CD4-positive, alpha-beta T cell (primary cell): ENCODE results near the gene LEPROT. TPM values are rescaled to one million over a fixed set of nuclear protein-coding genes. Genes with fewer than 3 reads are reported as not detected.
"Not testable (repeated sequence)": the region's sequence is repeated elsewhere in the genome, so short reads cannot be mapped to it uniquely, and the experiment has no call there.

Experiments used
- ATAC-seq: fragments of 200-7000 bp; cut with Tn5 transposase; one replicate; pipeline ENCODE4 v1.10.0; 2022; ENCODE audit warnings: mild to moderate bottlenecking; ENCODE audit not compliant: poor library complexity
- CTCF ChIA-PET: fragments of 350-600 bp; sonication (Branson Sonifier 250); formaldehyde crosslinking; loops from one replicate; lab custom pipeline; 2021; ENCODE audit warnings: antibody characterized with exemption, inconsistent platforms; lab: Charles Lee
- POLR2A ChIA-PET: fragments of 350-600 bp; sonication (Branson Sonifier 250); formaldehyde crosslinking; loops from one replicate; lab custom pipeline; 2021; ENCODE audit warnings: antibody characterized with exemption, inconsistent platforms; lab: Charles Lee
- DNase-seq, 14 experiments: peaks; one replicate each; pipeline ENCODE4 v3.0.0-alpha.2; 2013 to 2020; ENCODE audit warnings: mixed read lengths in 2 of 14
- H3K27ac ChIP-seq, 2 donors: one replicate each; pipeline versions ENCODE4 v1.5.1 to v1.7.0; 2013; ENCODE audit warnings: low read length in 2 of 2, low read depth in 1 of 2, mild to moderate bottlenecking in 1 of 2
- H3K27me3 ChIP-seq, 2 experiments: 1 replicate in 1 of 2; 2 replicates in 1 of 2; pipeline versions ENCODE4 v1.6.1 to v1.7.0; 2013; ENCODE audit warnings: low read length in 2 of 2, control low read depth in 1 of 2, mild to moderate bottlenecking in 1 of 2, moderate library complexity in 1 of 2; ENCODE audit not compliant: insufficient read depth in 2 of 2, control insufficient read depth in 1 of 2
- H3K36me3 ChIP-seq: one replicate; pipeline ENCODE4 v1.6.1; 2013; ENCODE audit warnings: low read length, control low read depth; ENCODE audit not compliant: insufficient read depth
- H3K4me1 ChIP-seq: one replicate; pipeline ENCODE4 v1.6.1; 2013; ENCODE audit warnings: low read length, control low read depth; ENCODE audit not compliant: insufficient read depth
- H3K4me3 ChIP-seq: one replicate; pipeline ENCODE4 v1.5.1; 2013; ENCODE audit warnings: mild to moderate bottlenecking, low read length, moderate library complexity
- H3K9me3 ChIP-seq, 2 experiments: 1 replicate in 1 of 2; 2 replicates in 1 of 2; pipeline versions ENCODE4 v1.6.1 to v1.7.0; 2013; ENCODE audit warnings: low read length in 2 of 2, mild to moderate bottlenecking in 2 of 2, control low read depth in 1 of 2, moderate library complexity in 1 of 2; ENCODE audit not compliant: control insufficient read depth in 1 of 2, insufficient read depth in 1 of 2
- H3K27ac Mint-ChIP-seq: one replicate; pipeline ENCODE4 v1.8.0; 2020; ENCODE audit warnings: mixed read lengths
- H3K27me3 Mint-ChIP-seq: one replicate; pipeline ENCODE4 v1.8.0; 2021; ENCODE audit warnings: mixed read lengths
- H3K36me3 Mint-ChIP-seq: one replicate; pipeline ENCODE4 v1.8.0; 2021; ENCODE audit warnings: low read depth, mixed read lengths
- H3K4me1 Mint-ChIP-seq: one replicate; pipeline ENCODE4 v1.8.0; 2021; ENCODE audit warnings: low read depth, mixed read lengths
- H3K4me3 Mint-ChIP-seq: one replicate; pipeline ENCODE4 v1.8.0; 2020; ENCODE audit warnings: mild to moderate bottlenecking, mixed read lengths
- H3K9me3 Mint-ChIP-seq: one replicate; pipeline ENCODE4 v1.8.0; 2020; ENCODE audit warnings: mixed read lengths
- intact Hi-C, 2 experiments: fragments of 100-400 bp; cut with DNase I in 1 of 2; cut with micrococcal nuclease in 1 of 2; formaldehyde crosslinking; loops; one replicate each; pipeline versions ENCODE4 v1.15.1 to v1.9.0; 2023 to 2025; cut with DNase I, micrococcal nuclease
- total RNA-seq, 174 experiments: library from RNA in 2 of 174; stranded (reverse) in 2 of 174; gene quantifications; one replicate each; pipeline ENCODE4 v1.2.3 and lab custom pipeline; 2021 to 2026
- TF ChIP-seq, protein P1 (sequence below): fragments of 200-600 bp; IDR thresholded peaks from one replicate; pipeline ENCODE4 v1.8.0; 2022; ENCODE audit warnings: antibody characterized with exemption, mild to moderate bottlenecking

LEPROT gene
- total RNA-seq, 2 experiments from 2014 or later: 20.2 to 23.9 TPM

DNA sequence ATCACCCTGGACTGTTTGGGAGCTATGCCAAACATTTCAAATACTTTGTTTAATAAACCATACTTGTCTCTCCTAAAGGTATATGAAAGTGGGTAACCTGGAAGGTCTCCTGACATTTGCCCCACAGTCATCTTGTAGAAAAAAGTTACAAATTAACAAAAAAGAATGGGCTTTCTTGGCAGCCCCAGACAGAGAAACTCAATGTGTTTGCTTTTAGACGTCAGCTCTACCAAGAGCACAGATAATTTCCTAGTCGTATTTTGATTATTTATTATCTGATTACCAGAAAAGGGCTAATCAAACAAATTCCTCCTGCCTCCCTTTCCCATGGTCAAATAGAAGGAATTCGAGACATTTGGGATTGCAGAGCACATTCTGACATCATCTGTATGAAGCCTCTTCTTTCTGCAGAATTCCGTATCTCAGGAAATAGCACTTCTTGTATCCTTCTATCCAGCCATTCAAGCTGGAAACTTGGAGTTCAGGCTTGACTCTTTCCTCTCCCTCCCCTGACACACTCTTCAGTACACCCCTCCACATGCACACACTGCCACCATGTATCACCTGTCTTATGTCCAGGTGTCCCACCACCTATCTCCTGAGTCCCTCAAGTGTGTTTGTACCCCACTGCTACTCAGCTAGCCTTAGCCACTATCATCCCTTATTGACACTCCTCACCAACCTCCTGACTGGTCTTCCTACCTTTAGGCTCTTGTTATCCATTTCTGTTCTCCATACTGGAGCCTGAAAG is 42.8 kb upstream of the LEPROT start:
- peaks cover 18% of the 10 kb centered on the region for H3K27me3 Mint-ChIP-seq
- ChIA-PET CTCF (no interaction called here), POLR2A (no interaction called here)
- H3K9me3 Mint-ChIP-seq: no peaks in the 10 kb centered on the region
- no peaks in the 10 kb centered on the region for H3K27me3 ChIP-seq
- ATAC-seq (no peak), DNase-seq (no peak)
- H3K36me3 Mint-ChIP-seq: no peaks in the 10 kb centered on the region
- H3K4me3 Mint-ChIP-seq: no peak overlapping the region
- no peak overlapping the region for H3K27ac Mint-ChIP-seq
- TF ChIP-seq, protein P1, sequence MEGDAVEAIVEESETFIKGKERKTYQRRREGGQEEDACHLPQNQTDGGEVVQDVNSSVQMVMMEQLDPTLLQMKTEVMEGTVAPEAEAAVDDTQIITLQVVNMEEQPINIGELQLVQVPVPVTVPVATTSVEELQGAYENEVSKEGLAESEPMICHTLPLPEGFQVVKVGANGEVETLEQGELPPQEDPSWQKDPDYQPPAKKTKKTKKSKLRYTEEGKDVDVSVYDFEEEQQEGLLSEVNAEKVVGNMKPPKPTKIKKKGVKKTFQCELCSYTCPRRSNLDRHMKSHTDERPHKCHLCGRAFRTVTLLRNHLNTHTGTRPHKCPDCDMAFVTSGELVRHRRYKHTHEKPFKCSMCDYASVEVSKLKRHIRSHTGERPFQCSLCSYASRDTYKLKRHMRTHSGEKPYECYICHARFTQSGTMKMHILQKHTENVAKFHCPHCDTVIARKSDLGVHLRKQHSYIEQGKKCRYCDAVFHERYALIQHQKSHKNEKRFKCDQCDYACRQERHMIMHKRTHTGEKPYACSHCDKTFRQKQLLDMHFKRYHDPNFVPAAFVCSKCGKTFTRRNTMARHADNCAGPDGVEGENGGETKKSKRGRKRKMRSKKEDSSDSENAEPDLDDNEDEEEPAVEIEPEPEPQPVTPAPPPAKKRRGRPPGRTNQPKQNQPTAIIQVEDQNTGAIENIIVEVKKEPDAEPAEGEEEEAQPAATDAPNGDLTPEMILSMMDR: no peak
- no peaks in the 10 kb centered on the region for H3K4me1 Mint-ChIP-seq
- H3K36me3 ChIP-seq: no peaks in the 10 kb centered on the region
- H3K4me1 ChIP-seq: no peaks in the 10 kb centered on the region
- H3K9me3 ChIP-seq: no peaks in the 10 kb centered on the region
- H3K4me3 ChIP-seq: no peak overlapping the region
- intact Hi-C loops: no loop called here
- H3K27ac ChIP-seq: no peak overlapping the region

DNA sequence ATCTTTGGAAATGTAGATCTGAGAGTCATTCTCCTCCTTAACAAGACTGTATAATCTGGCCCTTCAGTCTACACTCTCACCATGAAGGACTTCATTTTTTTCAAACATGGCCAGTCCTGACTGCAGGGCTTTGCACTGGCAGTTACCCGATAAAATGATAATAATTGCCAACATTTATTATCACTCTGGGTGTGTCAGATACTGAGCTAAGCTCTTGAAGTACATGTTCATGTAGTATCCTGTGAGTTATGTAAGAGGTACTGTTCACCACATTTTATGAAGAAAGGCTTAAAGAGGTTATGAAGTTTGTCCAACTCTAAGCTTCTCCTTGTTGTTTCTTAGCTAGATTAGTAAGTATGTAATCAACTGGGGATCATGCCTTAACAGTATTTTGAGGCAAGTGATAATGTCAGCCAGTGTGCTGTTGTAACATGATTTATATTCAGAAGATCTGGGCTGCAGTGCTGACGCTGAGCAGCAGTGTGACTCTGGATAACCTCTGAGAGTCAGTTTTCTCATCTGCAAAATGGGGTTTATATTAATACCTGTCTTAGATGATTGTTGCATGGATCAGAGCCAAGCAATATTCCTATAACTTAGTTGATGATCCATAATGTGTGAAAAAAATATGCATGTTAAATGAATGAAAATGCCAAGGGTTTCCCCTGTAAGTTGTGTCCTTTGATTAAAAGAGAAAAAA is 42.1 kb upstream of the LEPROT start:
- Histone ChIP-seq H3K27ac (no peak overlapping the region), H3K4me3 (no peak overlapping the region), H3K36me3 (no peaks in the 10 kb centered on the region), H3K4me1 (no peaks in the 10 kb centered on the region), H3K27me3 (no peaks in the 10 kb centered on the region), H3K9me3 (no peaks in the 10 kb centered on the region)
- Mint-ChIP-seq H3K4me1 (no peaks in the 10 kb centered on the region), H3K9me3 (no peaks in the 10 kb centered on the region), H3K36me3 (no peaks in the 10 kb centered on the region), H3K27ac (no peak overlapping the region), H3K27me3 (peaks cover 18% of the 10 kb centered on the region), H3K4me3 (no peak overlapping the region)
- no peak for DNase-seq
- intact Hi-C loops: no loop called here
- CTCF ChIA-PET: no interaction called here
- POLR2A ChIA-PET: no interaction called here
- ATAC-seq: no peak
- TF ChIP-seq, protein P1: no peak

DNA sequence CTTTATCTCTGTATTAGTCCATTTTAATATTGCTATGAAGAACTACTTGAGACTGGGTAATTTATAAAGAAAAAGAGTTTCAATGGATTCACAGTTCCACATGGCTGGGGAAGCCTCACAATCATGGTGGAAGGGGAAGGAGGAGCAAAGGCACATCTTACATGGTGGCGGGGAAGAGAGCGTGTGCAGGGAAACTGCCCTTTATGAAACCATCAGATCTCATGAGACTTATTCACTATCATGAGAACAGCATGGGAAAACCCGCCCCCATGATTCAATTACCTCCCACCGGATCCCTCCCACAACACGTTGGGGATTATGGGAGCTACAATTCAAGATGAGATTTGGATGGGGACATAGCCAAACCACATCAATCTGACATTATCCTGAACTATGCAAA is 36.0 kb upstream of the LEPROT start:
- H3K4me3 Mint-ChIP-seq, H3K9me3 ChIP-seq, H3K4me3 ChIP-seq, CTCF ChIA-PET, H3K27me3 ChIP-seq, H3K36me3 Mint-ChIP-seq, H3K36me3 ChIP-seq, H3K4me1 Mint-ChIP-seq, H3K27me3 Mint-ChIP-seq, intact Hi-C loops, H3K9me3 Mint-ChIP-seq, POLR2A ChIA-PET, H3K27ac Mint-ChIP-seq, DNase-seq, H3K27ac ChIP-seq, H3K4me1 ChIP-seq, ATAC-seq: not testable (repeated sequence)
